SK-N-SH (cell line): ENCODE results near the gene CDK5. TPM values are rescaled to one million over a fixed set of nuclear protein-coding genes. Genes with fewer than 3 reads are reported as not detected.

Experiments used
- CTCF ChIA-PET: fragments of 300-600, 350-600 bp; formaldehyde crosslinking; extraction: SDS; loops from one replicate; lab custom pipeline; 2021; lab: Yijun Ruan, JAX
- POLR2A ChIA-PET: fragments of 350-600 bp; sonication (Branson Sonifier 250); formaldehyde crosslinking; extraction: SDS; loops from one replicate; lab custom pipeline; 2020; ENCODE audit warnings: antibody characterized with exemption, inconsistent platforms; lab: Yijun Ruan, JAX
- DNase-seq: peaks from one replicate; pipeline ENCODE4 v3.0.0; 2012
- H2AFZ ChIP-seq: fragments of 200-600 bp; sonication (generic); 2 replicates; pipeline ENCODE4 v1.8.1; 2016; ENCODE audit warnings: antibody characterized with exemption, mild to moderate bottlenecking, low read depth
- H3F3A ChIP-seq: fragments of 200-600 bp; sonication (generic); replicated peaks from 2 replicates; pipeline ENCODE3; 2016; ENCODE audit warnings: antibody characterized with exemption, mild to moderate bottlenecking; ENCODE audit not compliant: insufficient read depth
- H3K27ac ChIP-seq, 2 experiments: fragments of 200-500 bp in 1 of 2; fragments of 200-600 bp in 1 of 2; sonication (Bioruptor generic) in 1 of 2; sonication (generic), shearing (Covaris generic) in 1 of 2; 2 replicates each; pipeline versions ENCODE4 v1.5.1 to v1.6.1; 2014 to 2016; ENCODE audit warnings: low read depth in 2 of 2, inconsistent platforms in 1 of 2, low read length in 1 of 2, mild to moderate bottlenecking in 1 of 2, mixed read lengths in 1 of 2
- H3K27me3 ChIP-seq: fragments of 200-600 bp; sonication (generic), shearing (Covaris generic); 2 replicates; pipeline ENCODE4 v1.6.1; 2016; ENCODE audit warnings: mixed run types; ENCODE audit not compliant: insufficient read depth
- H3K36me3 ChIP-seq, 2 experiments: fragments of 200-500 bp in 1 of 2; fragments of 200-600 bp in 1 of 2; sonication (Bioruptor generic) in 1 of 2; sonication (generic) in 1 of 2; replicated peaks in 1 of 2; 2 replicates each; pipeline versions ENCODE3 to v1.5.1; 2014 to 2016; ENCODE audit warnings: low read length in 1 of 2, mild to moderate bottlenecking in 1 of 2; ENCODE audit not compliant: insufficient read depth in 2 of 2, control insufficient read depth in 1 of 2
- H3K4me1 ChIP-seq, 2 experiments: fragments of 200-500 bp in 1 of 2; fragments of 200-600 bp in 1 of 2; sonication (Bioruptor generic) in 1 of 2; sonication (generic), shearing (Covaris generic) in 1 of 2; 2 replicates each; pipeline versions ENCODE4 v1.5.1 to v1.6.1; 2014 to 2016; ENCODE audit warnings: low read depth in 1 of 2, low read length in 1 of 2, mixed run types in 1 of 2; ENCODE audit not compliant: insufficient read depth in 2 of 2, control insufficient read depth in 1 of 2
- H3K4me2 ChIP-seq: fragments of 200-600 bp; sonication (generic), shearing (Covaris generic); 2 replicates; pipeline ENCODE4 v1.6.1; 2017; ENCODE audit warnings: mixed run types
- H3K4me3 ChIP-seq, 2 experiments: fragments of 200-500 bp in 1 of 2; fragments of 200-600 bp in 1 of 2; sonication (Bioruptor generic) in 1 of 2; sonication (generic), shearing (Covaris generic) in 1 of 2; 2 replicates each; pipeline versions ENCODE4 v1.5.1 to v1.8.1; 2014 to 2016; ENCODE audit warnings: low read depth in 2 of 2, inconsistent platforms in 1 of 2, low read length in 1 of 2, mild to moderate bottlenecking in 1 of 2, mixed read lengths in 1 of 2, moderate library complexity in 1 of 2
- H3K79me2 ChIP-seq: fragments of 200-600 bp; sonication (generic); 2 replicates; pipeline ENCODE4 v1.8.1; 2017; ENCODE audit warnings: mild to moderate bottlenecking; ENCODE audit not compliant: insufficient read depth
- H3K9ac ChIP-seq: fragments of 200-600 bp; sonication (generic); 2 replicates; pipeline ENCODE4 v1.6.1; 2017; ENCODE audit warnings: mixed run types
- H3K9me2 ChIP-seq: fragments of 200-600 bp; sonication (generic); 2 replicates; pipeline ENCODE4 v1.6.1; 2017; ENCODE audit warnings: mixed run types
- H3K9me3 ChIP-seq: fragments of 200-600 bp; sonication (generic); 2 replicates; pipeline ENCODE4 v1.6.1; 2017; ENCODE audit warnings: mixed run types, mild to moderate bottlenecking, moderate library complexity
- H4K20me1 ChIP-seq: fragments of 200-600 bp; sonication (generic); 2 replicates; pipeline ENCODE4 v1.6.1; 2017; ENCODE audit warnings: mild to moderate bottlenecking, mixed run types; ENCODE audit not compliant: insufficient read depth
- CHD2 ChIP-seq: fragments of 150-350 bp; IDR thresholded peaks from 2 replicates; pipeline ENCODE4 v1.6.1; 2018; ENCODE audit warnings: low read length; ENCODE audit not compliant: partially characterized antibody
- EP300 ChIP-seq, 2 experiments: IDR thresholded peaks; 2 replicates each; pipeline versions ENCODE4 v1.4.0 to v1.6.1; 2012; ENCODE audit warnings: borderline replicate concordance in 1 of 2, low read depth in 1 of 2, low read length in 1 of 2
- EZH2phosphoT487 ChIP-seq: fragments of 200-600 bp; sonication (generic); IDR thresholded peaks from 2 replicates; pipeline ENCODE4 v1.6.1; 2017; ENCODE audit warnings: low read depth, mixed run types, mild to moderate bottlenecking, antibody characterized with exemption, moderate library complexity, borderline replicate concordance
- FOSL2 ChIP-seq: IDR thresholded peaks from 2 replicates; pipeline ENCODE4 v1.4.0; 2012; ENCODE audit warnings: low read depth, mild to moderate bottlenecking, moderate library complexity, borderline replicate concordance
- FOXJ3 ChIP-seq: sonication (generic); formaldehyde crosslinking; IDR thresholded peaks from 2 replicates; pipeline ENCODE4 v1.5.1; 2020; ENCODE audit warnings: mild to moderate bottlenecking, missing genetic modification reagents
- FOXM1 ChIP-seq: IDR thresholded peaks from 2 replicates; pipeline ENCODE4 v1.4.0; 2012; ENCODE audit warnings: low read depth, mild to moderate bottlenecking
- NRF1 ChIP-seq: IDR thresholded peaks from 2 replicates; pipeline ENCODE4 v1.6.1; 2012; ENCODE audit warnings: low read depth, mild to moderate bottlenecking, low read length
- RAD21 ChIP-seq: IDR thresholded peaks from 2 replicates; pipeline ENCODE4 v1.6.1; 2012; ENCODE audit warnings: mild to moderate bottlenecking, low read length
- RFX5 ChIP-seq: IDR thresholded peaks from 2 replicates; pipeline ENCODE4 v1.6.1; 2012; ENCODE audit warnings: mild to moderate bottlenecking, improper control_type of control experiment, low read length
- SIN3A ChIP-seq: IDR thresholded peaks from 2 replicates; pipeline ENCODE4 v1.6.1; 2012; ENCODE audit warnings: low read depth, mild to moderate bottlenecking, low read length, moderate library complexity, borderline replicate concordance
- TAF1 ChIP-seq: IDR thresholded peaks from 2 replicates; pipeline ENCODE4 v1.6.1; 2012; ENCODE audit warnings: low read depth, mild to moderate bottlenecking, low read length, moderate library complexity, borderline replicate concordance
- YY1 ChIP-seq: IDR thresholded peaks from 2 replicates; pipeline ENCODE4 v1.4.0; 2012; ENCODE audit warnings: low read depth, mild to moderate bottlenecking
- WGBS: methylation state at CpG from one replicate; pipeline ENCODE4 v1.1.6; 2017; ENCODE audit warnings: low lambda C conversion rate; 5-methylcytosine and 5-hydroxymethylcytosine counted together
- polyA plus RNA-seq, 3 experiments: library from polyadenylated mRNA; depleted of rRNA; stranded (reverse); fragments of >200 nt; gene quantifications; 2 replicates each; pipeline ENCODE4 v1.2.3, GENCODE V29; 2012
- TF ChIP-seq, protein P1 (sequence below): IDR thresholded peaks from 2 replicates; pipeline ENCODE4 v1.4.0; 2012; ENCODE audit warnings: low read depth
- TF ChIP-seq, protein P2 (sequence below): fragments of 150-350 bp; IDR thresholded peaks from 2 replicates; pipeline ENCODE4 v1.6.1; 2016; ENCODE audit warnings: mild to moderate bottlenecking, low read depth, low read length
- TF ChIP-seq, protein P3 (sequence below): IDR thresholded peaks from 2 replicates; pipeline ENCODE4; 2012
- TF ChIP-seq, protein P4 (sequence below): fragments of 200-600 bp; sonication (generic); IDR thresholded peaks from 2 replicates; pipeline ENCODE4 v1.6.1; 2017; ENCODE audit warnings: antibody characterized with exemption, mild to moderate bottlenecking, moderate library complexity
- TF ChIP-seq, protein P5 (sequence below): IDR thresholded peaks from 2 replicates; pipeline ENCODE4 v1.4.0; 2012; ENCODE audit warnings: low read depth, borderline replicate concordance
- TF ChIP-seq, protein P6 (sequence below): IDR thresholded peaks from 2 replicates; pipeline ENCODE4 v1.6.1; 2012; ENCODE audit warnings: mild to moderate bottlenecking, low read depth, low read length, moderate library complexity
- TF ChIP-seq, protein P7 (sequence below): fragments of 150-350 bp; IDR thresholded peaks from 2 replicates; pipeline ENCODE4 v1.6.1; 2017; ENCODE audit warnings: antibody characterized with exemption, low read length, low read depth, borderline replicate concordance

Gene CDK5
- polyA plus RNA-seq, 1 of the 3 experiments (the other 2 are of a cell fraction): 125 TPM

DNA sequence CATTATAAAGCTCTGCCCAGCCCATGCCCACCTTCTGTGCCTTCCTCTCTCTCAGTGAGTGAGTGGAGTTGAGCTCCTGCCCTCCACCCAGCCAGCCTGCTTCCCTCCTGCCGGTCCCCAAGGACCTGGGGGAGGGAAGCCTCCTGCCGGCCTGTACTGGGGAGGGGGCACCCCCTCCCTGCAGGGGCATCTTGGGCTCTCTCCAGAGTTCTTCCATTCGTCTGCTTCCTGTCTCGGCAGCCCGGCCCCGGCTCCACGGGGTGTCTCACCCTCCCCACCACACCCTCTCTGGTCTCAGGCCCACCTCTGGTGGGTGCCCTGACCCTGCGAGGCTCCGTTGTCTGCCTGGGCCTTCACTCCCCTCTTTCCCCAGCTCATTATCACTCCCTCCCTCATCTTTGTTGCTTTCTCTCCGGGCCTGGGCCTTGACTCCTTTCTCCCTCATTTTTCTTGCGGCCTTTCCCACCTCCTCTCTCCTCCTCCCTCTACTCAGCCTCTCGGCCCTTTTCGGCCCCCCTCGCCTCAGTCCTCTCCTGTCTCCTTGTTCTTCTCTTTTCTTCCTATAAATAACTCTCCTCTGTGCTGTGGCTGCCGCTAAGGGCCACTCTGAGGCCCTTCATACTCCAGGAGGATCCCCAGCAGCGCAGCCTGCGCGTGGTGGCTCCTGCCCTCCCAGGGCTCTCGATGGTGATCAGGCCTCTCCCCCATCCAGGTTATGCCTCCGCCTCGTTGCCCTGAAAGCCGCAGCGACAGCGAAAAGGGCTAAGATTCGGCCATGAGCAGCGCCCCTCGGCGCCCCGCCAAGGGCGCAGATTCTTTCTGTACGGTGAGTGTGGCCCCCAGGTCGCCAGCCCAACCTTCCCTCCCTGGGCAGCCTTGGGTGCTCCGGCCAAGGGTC lies 3.8 kb upstream of the CDK5 start:
- Histone ChIP-seq H2AFZ (no peak overlapping the region), H3K27me3 (no peaks in the 10 kb centered on the region), H3K36me3 (peaks cover 24 to 36% of the 10 kb centered on the region in 2 experiments), H3K4me2 (peak overlapping the region; percentile 85), H3K9ac (peak overlapping the region; percentile 84; the same call in 1 of the 2 replicates), H3K9me3 (no peaks in the 10 kb centered on the region), H3K79me2 (peaks cover 73% of the 10 kb centered on the region), H4K20me1 (peaks cover 40% of the 10 kb centered on the region), H3K4me1 (peaks cover 28 to 41% of the 10 kb centered on the region in 2 experiments), H3F3A (no peaks in the 10 kb centered on the region), H3K27ac (peak overlapping the region; percentile 95 to 99; a peak in 3 of 4 replicates), H3K4me3 (peak overlapping the region; percentile 66 to 99), H3K9me2 (no peaks in the 10 kb centered on the region)
- ChIA-PET CTCF (interaction anchor here (1.0 to 12.2 kb wide), 14 partner anchors 11 to 182 kb away, joined by 3 to 126 read pairs (median 6); partner anchors contain the start of genes FASTK and TMUB1), POLR2A (interaction anchor here (1.2 to 1.5 kb wide), 3 partner anchors 19 to 52 kb away, joined by 5 to 7 read pairs (median 5); partner anchors contain the start of genes ABCB8 and FASTK)
- no peak for TF ChIP-seq EZH2phosphoT487
- TF ChIP-seq CHD2: no peak
- no peak for TF ChIP-seq RFX5
- TF ChIP-seq, protein P1, sequence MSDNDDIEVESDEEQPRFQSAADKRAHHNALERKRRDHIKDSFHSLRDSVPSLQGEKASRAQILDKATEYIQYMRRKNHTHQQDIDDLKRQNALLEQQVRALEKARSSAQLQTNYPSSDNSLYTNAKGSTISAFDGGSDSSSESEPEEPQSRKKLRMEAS: no peak
- no peak for TF ChIP-seq EP300 (IDR thresholded peaks at IDR 0.05; ENCODE audit: borderline replicate concordance in 1 of 2, low read depth in 1 of 2, low read length in 1 of 2)
- TF ChIP-seq FOXM1: no peak
- no peak for TF ChIP-seq FOSL2
- no peak for TF ChIP-seq TAF1
- TF ChIP-seq, protein P2, sequence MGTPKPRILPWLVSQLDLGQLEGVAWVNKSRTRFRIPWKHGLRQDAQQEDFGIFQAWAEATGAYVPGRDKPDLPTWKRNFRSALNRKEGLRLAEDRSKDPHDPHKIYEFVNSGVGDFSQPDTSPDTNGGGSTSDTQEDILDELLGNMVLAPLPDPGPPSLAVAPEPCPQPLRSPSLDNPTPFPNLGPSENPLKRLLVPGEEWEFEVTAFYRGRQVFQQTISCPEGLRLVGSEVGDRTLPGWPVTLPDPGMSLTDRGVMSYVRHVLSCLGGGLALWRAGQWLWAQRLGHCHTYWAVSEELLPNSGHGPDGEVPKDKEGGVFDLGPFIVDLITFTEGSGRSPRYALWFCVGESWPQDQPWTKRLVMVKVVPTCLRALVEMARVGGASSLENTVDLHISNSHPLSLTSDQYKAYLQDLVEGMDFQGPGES: no peak
- TF ChIP-seq, protein P3, sequence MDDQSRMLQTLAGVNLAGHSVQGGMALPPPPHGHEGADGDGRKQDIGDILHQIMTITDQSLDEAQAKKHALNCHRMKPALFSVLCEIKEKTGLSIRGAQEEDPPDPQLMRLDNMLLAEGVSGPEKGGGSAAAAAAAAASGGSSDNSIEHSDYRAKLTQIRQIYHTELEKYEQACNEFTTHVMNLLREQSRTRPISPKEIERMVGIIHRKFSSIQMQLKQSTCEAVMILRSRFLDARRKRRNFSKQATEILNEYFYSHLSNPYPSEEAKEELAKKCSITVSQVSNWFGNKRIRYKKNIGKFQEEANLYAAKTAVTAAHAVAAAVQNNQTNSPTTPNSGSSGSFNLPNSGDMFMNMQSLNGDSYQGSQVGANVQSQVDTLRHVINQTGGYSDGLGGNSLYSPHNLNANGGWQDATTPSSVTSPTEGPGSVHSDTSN: no peak
- TF ChIP-seq, protein P4, sequence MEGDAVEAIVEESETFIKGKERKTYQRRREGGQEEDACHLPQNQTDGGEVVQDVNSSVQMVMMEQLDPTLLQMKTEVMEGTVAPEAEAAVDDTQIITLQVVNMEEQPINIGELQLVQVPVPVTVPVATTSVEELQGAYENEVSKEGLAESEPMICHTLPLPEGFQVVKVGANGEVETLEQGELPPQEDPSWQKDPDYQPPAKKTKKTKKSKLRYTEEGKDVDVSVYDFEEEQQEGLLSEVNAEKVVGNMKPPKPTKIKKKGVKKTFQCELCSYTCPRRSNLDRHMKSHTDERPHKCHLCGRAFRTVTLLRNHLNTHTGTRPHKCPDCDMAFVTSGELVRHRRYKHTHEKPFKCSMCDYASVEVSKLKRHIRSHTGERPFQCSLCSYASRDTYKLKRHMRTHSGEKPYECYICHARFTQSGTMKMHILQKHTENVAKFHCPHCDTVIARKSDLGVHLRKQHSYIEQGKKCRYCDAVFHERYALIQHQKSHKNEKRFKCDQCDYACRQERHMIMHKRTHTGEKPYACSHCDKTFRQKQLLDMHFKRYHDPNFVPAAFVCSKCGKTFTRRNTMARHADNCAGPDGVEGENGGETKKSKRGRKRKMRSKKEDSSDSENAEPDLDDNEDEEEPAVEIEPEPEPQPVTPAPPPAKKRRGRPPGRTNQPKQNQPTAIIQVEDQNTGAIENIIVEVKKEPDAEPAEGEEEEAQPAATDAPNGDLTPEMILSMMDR: no peak
- no peak for TF ChIP-seq NRF1
- TF ChIP-seq, protein P5, sequence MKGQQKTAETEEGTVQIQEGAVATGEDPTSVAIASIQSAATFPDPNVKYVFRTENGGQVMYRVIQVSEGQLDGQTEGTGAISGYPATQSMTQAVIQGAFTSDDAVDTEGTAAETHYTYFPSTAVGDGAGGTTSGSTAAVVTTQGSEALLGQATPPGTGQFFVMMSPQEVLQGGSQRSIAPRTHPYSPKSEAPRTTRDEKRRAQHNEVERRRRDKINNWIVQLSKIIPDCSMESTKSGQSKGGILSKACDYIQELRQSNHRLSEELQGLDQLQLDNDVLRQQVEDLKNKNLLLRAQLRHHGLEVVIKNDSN: no peak
- TF ChIP-seq YY1: no peak
- no peak for TF ChIP-seq RAD21
- no peak for TF ChIP-seq FOXJ3 (CRISPR knock-in tag)
- no peak for TF ChIP-seq SIN3A
- TF ChIP-seq, protein P6, sequence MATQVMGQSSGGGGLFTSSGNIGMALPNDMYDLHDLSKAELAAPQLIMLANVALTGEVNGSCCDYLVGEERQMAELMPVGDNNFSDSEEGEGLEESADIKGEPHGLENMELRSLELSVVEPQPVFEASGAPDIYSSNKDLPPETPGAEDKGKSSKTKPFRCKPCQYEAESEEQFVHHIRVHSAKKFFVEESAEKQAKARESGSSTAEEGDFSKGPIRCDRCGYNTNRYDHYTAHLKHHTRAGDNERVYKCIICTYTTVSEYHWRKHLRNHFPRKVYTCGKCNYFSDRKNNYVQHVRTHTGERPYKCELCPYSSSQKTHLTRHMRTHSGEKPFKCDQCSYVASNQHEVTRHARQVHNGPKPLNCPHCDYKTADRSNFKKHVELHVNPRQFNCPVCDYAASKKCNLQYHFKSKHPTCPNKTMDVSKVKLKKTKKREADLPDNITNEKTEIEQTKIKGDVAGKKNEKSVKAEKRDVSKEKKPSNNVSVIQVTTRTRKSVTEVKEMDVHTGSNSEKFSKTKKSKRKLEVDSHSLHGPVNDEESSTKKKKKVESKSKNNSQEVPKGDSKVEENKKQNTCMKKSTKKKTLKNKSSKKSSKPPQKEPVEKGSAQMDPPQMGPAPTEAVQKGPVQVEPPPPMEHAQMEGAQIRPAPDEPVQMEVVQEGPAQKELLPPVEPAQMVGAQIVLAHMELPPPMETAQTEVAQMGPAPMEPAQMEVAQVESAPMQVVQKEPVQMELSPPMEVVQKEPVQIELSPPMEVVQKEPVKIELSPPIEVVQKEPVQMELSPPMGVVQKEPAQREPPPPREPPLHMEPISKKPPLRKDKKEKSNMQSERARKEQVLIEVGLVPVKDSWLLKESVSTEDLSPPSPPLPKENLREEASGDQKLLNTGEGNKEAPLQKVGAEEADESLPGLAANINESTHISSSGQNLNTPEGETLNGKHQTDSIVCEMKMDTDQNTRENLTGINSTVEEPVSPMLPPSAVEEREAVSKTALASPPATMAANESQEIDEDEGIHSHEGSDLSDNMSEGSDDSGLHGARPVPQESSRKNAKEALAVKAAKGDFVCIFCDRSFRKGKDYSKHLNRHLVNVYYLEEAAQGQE: no peak
- TF ChIP-seq, protein P7, sequence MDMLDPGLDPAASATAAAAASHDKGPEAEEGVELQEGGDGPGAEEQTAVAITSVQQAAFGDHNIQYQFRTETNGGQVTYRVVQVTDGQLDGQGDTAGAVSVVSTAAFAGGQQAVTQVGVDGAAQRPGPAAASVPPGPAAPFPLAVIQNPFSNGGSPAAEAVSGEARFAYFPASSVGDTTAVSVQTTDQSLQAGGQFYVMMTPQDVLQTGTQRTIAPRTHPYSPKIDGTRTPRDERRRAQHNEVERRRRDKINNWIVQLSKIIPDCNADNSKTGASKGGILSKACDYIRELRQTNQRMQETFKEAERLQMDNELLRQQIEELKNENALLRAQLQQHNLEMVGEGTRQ: no peak
- no peak for DNase-seq
- WGBS: 71% methylated on average over 32 of the region's 33 CpGs
